Loucy (cell line): Measurements from ENCODE around the gene BTBD9.

ENCODE experiments used
- CTCF ChIP-seq: fragments of 200-600 bp; sonication (generic); conservative IDR thresholded peaks from 2 replicates; pipeline ENCODE4 v1.5.1; 2014; ENCODE audit warnings: mild to moderate bottlenecking, antibody characterized with exemption, low read length
- EZH2phosphoT487 ChIP-seq: fragments of 200-600 bp; IDR thresholded peaks from 2 replicates; pipeline ENCODE4 v1.6.1; 2018; ENCODE audit warnings: antibody characterized with exemption, mild to moderate bottlenecking, moderate library complexity, borderline replicate concordance

GRCh38 chr6:38603966-38604365, 35.8 kb downstream of the BTBD9 start:
- TF ChIP-seq CTCF, result no peak
- TF ChIP-seq EZH2phosphoT487, result no peak
